C4-2B (cell line): Measurements from ENCODE around the gene ALAD.

Experiments used
- H3K27ac ChIP-seq: fragments of 450-650 bp; 2 replicates; pipeline ENCODE4 v1.5.1; 2017
- CTCF ChIP-seq: fragments of 450-650 bp; conservative IDR thresholded peaks from 2 replicates; pipeline ENCODE4 v1.5.1; 2017; ENCODE audit warnings: mild to moderate bottlenecking
- ZFX ChIP-seq: fragments of 450-650 bp; IDR thresholded peaks from 2 replicates; pipeline ENCODE4 v1.6.1; 2017

ALAD gene

GRCh38 chr9:113428062-113428615 lies 27.1 kb upstream of the ALAD start:
- no peak for TF ChIP-seq CTCF
- no peak for TF ChIP-seq ZFX
- no peak overlapping the region for H3K27ac ChIP-seq

GRCh38 chr9:113427629-113428028 lies 26.5 kb upstream of the ALAD start:
- H3K27ac ChIP-seq, result no peak overlapping the region
- TF ChIP-seq CTCF, result no peak
- TF ChIP-seq ZFX, result no peak

- TF ChIP-seq CTCF (no peak), ZFX (no peak)
- H3K27ac ChIP-seq, result no peak overlapping the region
These were observed 25.6 kb upstream of the ALAD start for GRCh38 chr9:113426701-113427100.

- no peak overlapping the region for H3K27ac ChIP-seq
- TF ChIP-seq CTCF (no peak), ZFX (no peak)
These were observed 24.0 kb upstream of the ALAD start for GRCh38 chr9:113425072-113425471.

GRCh38 chr9:113421726-113422125 lies 20.6 kb upstream of the ALAD start:
- no peak for TF ChIP-seq ZFX
- TF ChIP-seq CTCF, result no peak

GRCh38 chr9:113417370-113417769 lies 16.3 kb upstream of the ALAD start:
- H3K27ac ChIP-seq, result no peak overlapping the region
- TF ChIP-seq CTCF (no peak), ZFX (no peak)

More at GRCh38 chr9:113421726-113422125, 20.6 kb upstream of the ALAD start:
- no peak overlapping the region for H3K27ac ChIP-seq

- TF ChIP-seq CTCF (no peak), ZFX (no peak)
These were observed 15.2 kb upstream of the ALAD start for GRCh38 chr9:113416149-113416721.

More at GRCh38 chr9:113416149-113416721, 15.2 kb upstream of the ALAD start:
- H3K27ac ChIP-seq, result no peak overlapping the region
